Activated CD4-positive, alpha-beta T cell treated with anti-CD3 and anti-CD28 coated beads, Interleukin-2, amount 50 U/mL, for 16 hours (primary cell): ENCODE results near the gene EPB41L1.

Source experiments
- DNase-seq: peaks from one replicate; pipeline ENCODE4 v3.0.0-alpha.2; 2020

EPB41L1 gene

DNA sequence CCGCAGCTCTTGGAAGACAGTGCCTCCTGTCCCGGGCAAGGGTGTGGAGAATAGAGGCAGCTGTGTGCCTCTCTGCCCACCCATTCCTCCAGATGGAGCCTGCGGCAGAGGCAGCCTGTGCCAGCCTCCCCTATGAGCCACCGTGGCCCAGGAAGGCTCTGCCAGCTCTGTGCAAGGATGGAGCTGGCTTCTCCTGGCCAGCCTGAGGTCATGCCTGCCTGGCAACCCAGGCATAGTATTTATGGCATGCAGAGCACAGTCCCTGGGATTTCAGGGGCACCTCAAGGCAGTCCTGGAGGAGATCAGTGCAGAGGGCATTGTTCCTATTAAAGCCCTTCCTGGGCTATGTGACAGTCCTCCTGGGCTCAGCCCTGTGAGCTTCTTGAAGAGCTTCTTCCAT, 1.5 kb downstream of the EPB41L1 start:
- no peak for DNase-seq

GRCh38 chr20:36157610-36158009, 3.1 kb downstream of the EPB41L1 start:
- DNase-seq: no peak

- no peak for DNase-seq
Measured at GRCh38 chr20:36158160-36158741, 3.7 kb downstream of the EPB41L1 start.

- DNase-seq: no peak
Measured at GRCh38 chr20:36159833-36160232, 5.3 kb downstream of the EPB41L1 start.

GRCh38 chr20:36162272-36162966, 7.9 kb downstream of the EPB41L1 start:
- no peak for DNase-seq

GRCh38 chr20:36167902-36168503, 13.5 kb downstream of the EPB41L1 start:
- no peak for DNase-seq

DNA sequence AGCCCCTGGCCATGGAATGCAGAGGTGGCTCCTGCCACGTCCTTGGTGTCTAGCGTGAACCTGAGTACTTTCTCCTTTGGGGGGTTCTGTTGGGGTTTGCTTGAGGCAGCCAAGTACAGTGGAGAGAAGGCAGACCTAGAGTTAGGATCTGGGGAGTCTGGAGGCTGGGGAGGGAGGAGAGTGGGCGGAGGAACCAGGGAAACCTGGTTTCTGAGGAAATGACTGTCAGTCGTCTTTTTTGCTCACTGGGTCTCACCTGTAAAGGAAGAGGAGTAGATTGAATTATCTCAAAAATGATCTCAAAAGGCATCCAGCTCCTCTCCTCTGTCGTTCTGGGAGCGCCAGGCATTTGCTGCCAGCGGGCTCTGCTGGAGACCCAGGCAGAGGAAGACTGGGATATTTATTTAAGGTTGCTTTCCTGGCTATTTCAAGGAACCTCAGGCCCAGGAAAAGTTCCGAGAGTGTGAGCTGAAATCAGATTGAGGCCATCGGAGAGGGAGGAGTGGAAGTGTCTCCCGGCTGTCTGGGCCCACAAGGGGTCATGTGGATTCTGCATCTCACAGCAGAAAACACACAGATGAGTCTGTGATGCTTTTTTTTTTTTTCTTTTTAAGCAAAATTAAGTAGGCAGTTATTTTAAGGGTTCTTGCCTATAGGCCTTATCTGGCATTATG, 16.1 kb downstream of the EPB41L1 start:
- no peak for DNase-seq

GRCh38 chr20:36173451-36173933, 19.0 kb downstream of the EPB41L1 start:
- DNase-seq: no peak

DNA sequence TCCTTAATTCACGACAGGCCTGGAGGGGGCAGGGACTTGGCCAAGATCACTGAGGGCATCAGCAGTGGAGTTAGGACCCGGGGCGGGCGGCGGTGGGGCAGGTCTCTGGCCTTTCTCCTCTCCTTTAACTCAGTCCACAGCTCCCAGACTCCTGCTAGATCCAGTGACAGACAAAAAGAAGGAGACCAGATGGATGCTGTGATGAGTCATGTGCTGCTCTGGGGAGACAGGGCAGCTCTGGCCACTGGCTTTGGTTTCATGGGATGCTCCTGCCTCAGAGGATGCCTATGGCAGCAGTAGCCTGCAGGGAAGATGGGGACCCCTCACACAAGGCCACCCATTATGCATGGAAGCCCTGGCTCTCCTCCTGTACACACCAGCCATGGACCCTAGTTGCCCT, 20.5 kb downstream of the EPB41L1 start:
- no peak for DNase-seq

GRCh38 chr20:36175475-36175995, 21.0 kb downstream of the EPB41L1 start:
- no peak for DNase-seq

DNA sequence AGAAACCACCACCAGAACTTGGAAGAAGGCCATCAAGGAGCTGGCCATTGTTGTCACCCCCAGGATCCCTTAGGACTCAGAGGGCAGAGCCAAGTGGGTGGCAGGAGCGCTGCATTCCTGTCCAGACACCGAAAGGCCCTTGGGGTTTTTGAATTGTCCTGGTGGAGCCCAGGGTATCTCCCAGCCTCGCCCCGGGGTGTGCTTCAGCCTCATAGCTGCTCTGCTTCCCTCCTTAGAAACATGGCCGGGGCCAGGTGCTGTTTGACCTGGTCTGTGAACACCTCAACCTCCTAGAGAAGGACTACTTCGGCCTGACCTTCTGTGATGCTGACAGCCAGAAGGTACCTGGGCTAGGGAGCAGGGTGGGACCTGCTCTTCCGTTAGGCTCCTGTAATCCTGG, 23.2 kb downstream of the EPB41L1 start:
- DNase-seq: no peak

DNA sequence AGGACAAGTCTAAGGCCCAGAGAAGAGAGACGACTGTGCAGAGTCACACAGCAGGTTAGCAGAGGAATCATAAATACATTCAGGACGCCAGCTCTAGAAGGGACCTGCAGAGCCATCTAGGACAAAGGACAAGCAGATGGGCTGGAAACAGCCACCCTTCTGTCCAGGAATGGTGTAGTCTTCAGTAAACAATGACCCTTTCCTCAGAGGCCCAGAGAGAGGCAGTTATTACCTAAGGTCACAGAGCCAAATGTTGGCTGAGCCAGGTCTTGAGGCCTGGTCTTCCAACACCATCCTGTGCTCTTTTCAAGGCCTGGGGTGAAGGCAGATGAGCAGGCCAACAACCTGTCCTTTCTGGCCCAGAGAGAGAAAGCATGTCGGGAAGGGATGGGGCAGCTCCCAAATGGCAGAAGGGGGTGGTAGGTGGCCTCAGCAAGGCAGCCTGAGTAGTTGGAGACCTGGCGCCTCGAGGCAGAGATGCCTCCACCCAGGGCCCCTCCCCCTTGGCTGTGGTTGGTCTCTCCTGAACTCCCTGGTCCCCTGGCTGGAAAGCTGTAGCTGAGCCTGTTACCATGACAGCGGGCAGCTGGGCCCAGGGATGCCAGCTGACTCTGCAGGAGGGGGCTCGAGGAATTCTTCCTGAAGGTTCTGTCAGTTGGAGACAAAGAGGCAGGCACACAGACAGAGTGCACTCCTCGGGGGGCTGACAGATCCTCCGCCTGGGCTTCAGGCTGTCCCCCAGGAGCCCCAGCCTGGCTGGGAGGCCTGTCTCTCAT, 24.8 kb downstream of the EPB41L1 start:
- DNase-seq: no peak

- DNase-seq: no peak
Measured at GRCh38 chr20:36180323-36180722, 25.8 kb downstream of the EPB41L1 start.

- DNase-seq: peak; percentile 12
Measured at GRCh38 chr20:36181934-36182603, 27.5 kb downstream of the EPB41L1 start.

GRCh38 chr20:36182604-36183154, 28.1 kb downstream of the EPB41L1 start:
- no peak for DNase-seq

GRCh38 chr20:36183155-36183944, 28.8 kb downstream of the EPB41L1 start:
- DNase-seq: no peak

DNA sequence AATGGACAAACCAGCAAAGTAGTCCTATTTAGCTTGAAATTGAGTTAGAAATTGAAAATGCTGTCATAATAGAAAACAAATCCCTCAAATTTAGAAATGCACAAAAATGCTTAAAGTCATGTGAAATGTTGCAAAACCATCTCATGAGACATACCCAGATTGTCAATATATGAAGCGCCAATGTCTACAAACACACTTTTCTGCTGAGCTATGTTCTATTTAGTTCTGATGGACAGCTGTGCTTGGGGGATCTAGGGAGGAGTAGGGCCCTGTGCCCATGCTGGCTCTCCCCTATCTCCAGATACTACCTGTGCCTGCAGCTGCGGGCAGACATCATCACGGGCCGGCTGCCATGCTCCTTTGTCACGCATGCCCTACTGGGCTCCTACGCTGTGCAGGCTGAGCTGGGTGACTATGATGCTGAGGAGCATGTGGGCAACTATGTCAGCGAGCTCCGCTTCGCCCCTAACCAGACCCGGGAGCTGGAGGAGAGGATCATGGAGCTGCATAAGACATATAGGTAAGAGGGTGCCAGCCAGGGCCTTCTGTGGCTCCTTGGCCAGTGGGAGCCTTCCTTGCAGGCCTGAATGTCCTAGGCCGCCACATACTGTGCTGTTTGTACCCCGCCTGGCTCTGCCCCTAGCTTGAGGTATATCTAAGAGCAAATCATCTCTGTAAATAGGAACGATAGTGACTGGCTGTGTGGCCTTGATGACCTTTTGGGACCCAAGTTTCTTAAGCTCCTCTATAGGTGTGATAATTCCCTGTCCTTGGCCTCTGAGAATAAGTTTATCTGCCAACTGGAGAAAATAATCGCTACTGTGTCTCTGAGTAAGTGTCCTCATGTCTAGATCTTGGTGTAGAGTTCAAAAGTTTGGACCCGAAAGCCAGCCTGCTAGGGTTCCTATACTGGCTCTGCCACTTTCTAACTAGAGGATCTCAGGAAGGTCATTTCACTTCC, 30.6 kb downstream of the EPB41L1 start:
- DNase-seq: no peak

DNA sequence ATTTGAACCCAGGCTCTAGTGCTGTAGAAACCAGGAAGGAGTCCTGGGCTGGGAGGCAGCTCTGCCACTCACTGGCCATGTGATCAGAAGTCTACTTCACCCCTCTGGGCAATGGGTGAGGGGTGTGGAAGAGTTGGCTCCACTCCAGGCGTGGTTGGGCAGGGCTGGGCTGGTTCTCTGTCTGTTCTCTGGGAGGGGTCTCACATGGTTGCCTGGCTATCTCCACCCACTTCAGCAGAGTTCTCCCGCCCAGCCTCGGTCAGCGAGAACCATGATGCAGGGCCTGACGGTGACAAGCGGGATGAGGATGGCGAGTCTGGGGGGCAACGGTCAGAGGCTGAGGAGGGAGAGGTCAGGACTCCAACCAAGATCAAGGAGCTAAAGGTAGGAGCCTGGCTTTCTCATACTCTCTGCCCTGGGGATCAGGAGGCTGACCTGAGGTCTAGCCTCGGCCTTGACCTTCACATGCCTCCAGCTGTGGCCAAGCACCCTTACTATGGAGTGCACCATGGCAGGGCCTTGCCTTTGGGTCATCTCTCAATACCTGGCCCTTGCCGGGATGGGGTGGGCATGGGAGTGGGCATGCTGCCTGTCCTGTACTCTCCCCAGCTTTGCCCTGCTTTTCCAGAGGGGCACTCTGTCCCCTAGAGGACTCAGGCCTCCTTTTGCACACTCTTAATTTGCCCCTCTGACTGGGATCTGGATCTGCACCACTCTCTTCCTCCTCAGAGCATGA, 39.6 kb downstream of the EPB41L1 start:
- DNase-seq: no peak

DNA sequence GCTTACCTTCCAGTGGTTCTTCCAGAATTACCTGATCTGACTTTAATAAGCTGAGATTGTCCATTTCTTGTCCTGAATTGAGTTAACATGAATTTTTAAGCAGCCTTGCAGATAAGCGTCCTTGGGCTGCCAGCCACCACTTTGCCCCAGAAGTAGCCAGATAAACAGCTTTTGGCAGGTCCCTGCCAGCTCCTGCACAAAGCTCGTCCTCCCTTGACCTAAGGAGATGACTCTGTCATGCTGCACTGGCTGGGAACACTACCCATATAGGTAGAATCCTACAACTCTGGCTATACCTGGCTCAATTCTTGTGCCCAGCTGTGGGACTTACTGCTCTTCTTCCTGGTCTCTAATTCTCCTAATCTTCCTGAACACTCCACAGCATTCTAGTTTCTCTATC, 42.1 kb downstream of the EPB41L1 start:
- no peak for DNase-seq
